HG03045 (cell line): ENCODE data around the gene DDX41.

Experiments
- ATAC-seq: cut with Tn5 transposase; IDR thresholded peaks from one replicate; pipeline ENCODE4 v1.9.1; 2021; ENCODE audit warnings: mild to moderate bottlenecking, moderate library complexity; ENCODE audit not compliant: unreplicated experiment

Gene DDX41

GRCh38 chr5:177471610-177472356 is 45.0 kb downstream of the DDX41 start:
- ATAC-seq = no peak

DNA sequence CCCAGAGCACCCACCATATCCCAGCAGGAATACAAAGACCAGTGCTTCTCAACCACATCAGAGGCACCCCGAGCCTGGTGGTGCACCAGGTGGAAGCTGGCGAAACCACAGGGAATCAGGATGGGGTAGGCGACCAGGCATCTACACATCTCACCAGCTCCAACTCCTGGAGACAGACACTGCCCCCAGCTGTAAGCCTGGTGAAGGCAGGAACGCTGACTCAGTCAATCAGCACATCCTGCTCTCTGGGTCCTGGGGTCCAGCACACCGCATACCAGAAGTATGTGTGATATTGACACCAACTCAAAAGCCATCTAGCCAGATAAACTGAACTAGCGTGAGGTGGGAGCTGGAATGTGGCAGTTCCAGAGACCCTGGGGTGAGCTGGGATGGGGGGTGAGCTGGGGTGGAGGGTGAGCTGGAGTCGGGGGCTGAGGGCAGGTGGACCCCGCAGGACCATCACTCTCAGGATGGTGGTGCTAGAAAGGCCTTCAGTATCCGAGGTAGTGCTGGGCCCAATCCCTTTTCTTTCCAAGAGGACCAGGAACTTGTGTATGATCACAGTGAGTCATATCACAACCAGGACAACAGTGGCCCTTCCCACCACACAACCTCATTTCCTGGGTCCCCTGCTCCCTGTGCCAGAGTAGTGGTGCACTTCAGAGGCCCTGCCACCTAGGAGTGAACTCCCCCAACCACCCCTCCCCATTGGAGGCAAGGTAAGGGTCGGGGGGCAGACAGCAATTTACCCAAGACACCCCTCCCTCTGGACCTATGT is 45.8 kb downstream of the DDX41 start:
- no peak for ATAC-seq

DNA sequence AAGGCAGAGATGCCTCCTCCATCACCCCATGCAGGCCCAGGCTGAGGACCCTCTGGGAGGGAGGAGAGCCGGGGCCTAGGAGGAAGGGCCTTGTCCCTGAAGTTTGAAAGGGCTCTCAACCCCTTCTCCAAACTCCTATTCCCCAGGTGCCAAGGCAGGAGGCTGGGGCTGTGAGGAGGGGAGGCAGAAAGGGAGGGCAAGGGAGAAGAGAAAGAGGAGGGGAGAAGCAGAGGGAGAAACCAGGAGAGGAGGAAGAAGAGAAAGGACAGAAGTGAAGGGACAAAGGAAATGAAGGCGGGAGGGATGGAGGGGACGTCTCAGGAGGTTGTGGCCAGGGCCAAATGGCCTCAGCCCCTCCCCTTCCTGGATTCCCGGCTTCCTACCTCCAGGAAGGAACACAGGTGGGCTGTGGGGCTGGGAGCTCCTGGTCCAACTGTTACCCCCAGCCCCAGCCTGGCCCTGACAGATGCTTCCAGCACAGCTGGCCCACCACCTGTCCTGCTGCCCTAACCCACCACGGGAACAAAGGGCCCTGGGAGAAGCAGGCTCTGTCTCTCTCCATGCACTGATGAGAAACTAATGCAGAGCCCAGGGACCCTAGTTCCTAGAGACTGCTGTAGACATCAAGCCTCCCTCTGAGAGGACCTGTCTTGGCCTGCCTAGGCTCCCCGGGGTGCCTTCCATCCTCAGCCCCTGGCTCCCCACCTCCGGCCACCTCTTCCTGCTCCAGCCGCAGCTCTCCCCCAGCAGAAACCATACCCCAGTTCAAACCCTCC is 46.8 kb downstream of the DDX41 start:
- no peak for ATAC-seq

- no peak for ATAC-seq
Measured at GRCh38 chr5:177468685-177469628, 47.8 kb downstream of the DDX41 start.

DNA sequence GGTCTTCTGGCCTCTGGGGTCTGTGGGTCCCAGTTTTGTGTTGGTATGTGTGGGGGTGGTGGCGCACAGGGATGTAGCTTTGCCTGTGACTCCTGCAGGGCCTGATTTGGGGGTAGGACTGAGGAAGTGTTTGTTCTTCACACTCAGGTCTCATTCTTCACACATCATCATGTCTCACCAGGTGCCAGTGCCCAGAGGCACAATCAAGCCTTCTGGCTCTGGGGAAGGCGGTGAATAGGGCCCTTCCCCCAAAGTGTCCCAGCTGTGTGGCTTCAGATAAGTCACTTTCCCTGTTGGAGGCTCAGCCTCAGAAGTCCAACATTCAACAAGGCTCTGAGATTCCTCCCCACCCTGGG is 48.5 kb downstream of the DDX41 start:
- ATAC-seq = no peak

DNA sequence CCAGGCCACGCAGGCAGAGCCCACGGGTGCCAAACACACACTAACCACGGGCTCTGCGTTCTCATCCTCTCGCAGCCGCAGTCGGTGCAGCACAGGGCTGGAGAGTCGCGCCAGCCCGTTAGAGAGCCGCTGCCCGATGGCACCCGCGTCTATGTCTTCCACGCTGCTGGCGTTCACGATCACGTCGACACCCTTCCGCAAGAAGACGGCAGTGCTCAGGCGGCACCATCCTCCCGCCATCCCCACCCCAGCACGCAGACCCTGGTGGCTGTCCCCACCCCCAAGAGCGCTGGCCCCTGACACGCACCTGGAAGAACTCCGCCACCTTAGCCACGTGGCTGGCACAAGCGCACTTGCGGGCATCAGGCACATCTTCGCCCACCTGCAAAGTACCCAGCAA is 49.3 kb downstream of the DDX41 start:
- ATAC-seq = no peak

DNA sequence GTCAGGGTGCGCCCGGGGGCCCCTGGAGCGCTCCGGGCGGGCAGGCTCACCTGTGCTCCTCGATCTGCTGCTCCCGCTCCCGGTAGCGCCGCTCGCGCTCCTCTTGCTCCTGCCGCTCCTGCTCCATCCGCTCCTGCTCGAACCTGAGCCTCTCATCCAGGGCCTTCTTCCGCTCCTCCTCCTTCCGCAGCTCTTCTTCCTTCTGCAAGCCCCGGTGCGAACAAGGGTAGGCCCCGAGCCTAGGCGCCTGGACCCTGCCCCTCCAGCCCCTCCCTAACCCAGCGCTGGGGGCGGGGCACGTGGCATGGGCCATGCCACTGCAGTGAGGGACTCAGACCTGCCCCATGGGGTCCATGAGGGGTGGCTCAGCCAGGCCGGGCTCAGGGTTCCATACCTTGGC is 49.9 kb downstream of the DDX41 start:
- ATAC-seq = no peak

DNA sequence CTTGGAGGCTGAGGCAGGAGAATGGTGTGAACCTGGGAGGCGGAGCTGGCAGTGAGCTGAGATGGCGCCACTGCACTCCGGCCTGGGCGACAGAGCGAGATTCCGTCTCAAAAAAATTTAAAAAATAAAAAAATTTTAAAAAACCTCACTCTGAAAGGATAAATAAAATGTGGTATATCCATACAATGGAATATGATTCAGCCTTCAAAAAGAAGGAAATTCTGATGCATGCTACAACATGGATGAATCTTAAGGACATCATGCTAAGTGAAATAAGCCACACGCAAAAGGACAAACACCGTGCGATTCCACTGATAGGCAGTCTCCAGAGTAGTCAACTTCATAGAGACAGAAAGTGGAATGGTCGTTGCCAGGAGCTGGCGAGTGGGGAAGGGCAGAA is 51.7 kb downstream of the DDX41 start:
- ATAC-seq = no peak

- ATAC-seq = no peak
Measured at GRCh38 chr5:177462021-177462670, 54.6 kb downstream of the DDX41 start.
